Activated CD4-positive, alpha-beta memory T cell treated with anti-CD3 and anti-CD28 coated beads, Interleukin-2, amount 10 ng/mL, durations not matched to agents 7 days and 5 days (primary cell): ENCODE results near the gene NAXE. TPM values are rescaled to one million over a fixed set of nuclear protein-coding genes. Genes with fewer than 3 reads are reported as not detected.
A peak's percentile ranks its signal among the peaks of the same experiment; 100 is the strongest.
"Not testable (repeated sequence)": the region's sequence is repeated elsewhere in the genome, so short reads cannot be mapped to it uniquely, and the experiment has no call there.

Source experiments
- CTCF ChIA-PET: fragments of 350-600 bp; sonication (Branson Sonifier 250); formaldehyde crosslinking; loops from one replicate; lab custom pipeline; 2021; ENCODE audit warnings: antibody characterized with exemption, inconsistent platforms; lab: Charles Lee
- POLR2A ChIA-PET: fragments of 350-600 bp; sonication (Branson Sonifier 250); formaldehyde crosslinking; loops from one replicate; lab custom pipeline; 2021; ENCODE audit warnings: antibody characterized with exemption; lab: Charles Lee
- DNase-seq: peaks from one replicate; pipeline ENCODE4 v3.0.0-alpha.2; 2020
- H3K27ac Mint-ChIP-seq: one replicate; pipeline ENCODE4 v1.8.0; 2021; ENCODE audit warnings: mild to moderate bottlenecking, mixed read lengths
- H3K27me3 Mint-ChIP-seq: one replicate; pipeline ENCODE4 v1.8.0; 2021; ENCODE audit warnings: mixed read lengths
- H3K36me3 Mint-ChIP-seq: one replicate; pipeline ENCODE4 v1.8.0; 2021; ENCODE audit warnings: low read depth, mixed read lengths
- H3K4me1 Mint-ChIP-seq: one replicate; pipeline ENCODE4 v1.8.0; 2021; ENCODE audit warnings: mixed read lengths
- H3K4me3 Mint-ChIP-seq: one replicate; pipeline ENCODE4 v1.8.0; 2021; ENCODE audit warnings: mild to moderate bottlenecking, mixed read lengths
- H3K9me3 Mint-ChIP-seq: one replicate; pipeline ENCODE4 v1.8.0; 2021; ENCODE audit warnings: mixed read lengths
- total RNA-seq, 2 experiments: library from RNA; stranded (reverse); gene quantifications; one replicate each; pipeline ENCODE4 v1.2.3, GENCODE V29; 2021

The NAXE gene
- total RNA-seq, 2 experiments from 2014 or later: 45.3 to 46.1 TPM

DNA sequence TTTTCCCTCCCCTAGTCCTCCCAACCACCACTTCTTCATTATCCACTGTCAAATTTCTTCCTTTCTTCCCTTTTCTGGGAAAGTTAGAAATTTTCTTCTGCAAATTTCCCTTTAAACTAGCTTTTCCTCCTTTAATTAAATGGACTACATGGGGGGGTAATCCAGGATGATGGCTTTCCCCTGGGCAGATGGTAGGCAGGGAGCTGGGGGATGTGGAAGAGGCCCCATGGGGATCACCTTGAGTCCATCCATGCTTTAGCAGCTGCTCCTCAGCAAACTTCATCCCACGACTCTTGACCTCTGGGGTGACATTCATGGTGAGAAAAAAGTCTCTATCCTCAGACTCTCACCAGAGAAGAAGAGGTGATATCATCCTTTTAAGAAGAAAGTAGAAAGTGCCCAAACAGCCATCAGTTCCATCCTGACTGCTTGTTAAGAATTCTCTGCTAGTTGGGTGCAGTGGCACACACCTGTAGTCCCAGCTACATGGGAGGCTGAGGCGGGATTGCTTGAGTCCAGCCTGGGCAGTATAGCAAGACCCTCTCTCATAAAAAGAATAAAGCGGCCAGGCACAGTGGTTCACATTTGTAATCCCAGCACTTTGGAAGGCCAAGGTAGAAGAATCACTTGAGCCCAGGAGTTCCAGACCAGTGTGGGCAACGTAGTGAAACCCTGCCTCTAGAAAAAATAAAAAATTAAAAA, 7.3 kb downstream of the NAXE start:
- H3K27ac Mint-ChIP-seq: no peak overlapping the region
- no peaks in the 10 kb centered on the region for H3K9me3 Mint-ChIP-seq
- H3K27me3 Mint-ChIP-seq: no peaks in the 10 kb centered on the region
- H3K36me3 Mint-ChIP-seq: peaks cover 36% of the 10 kb centered on the region
- no peak overlapping the region for H3K4me3 Mint-ChIP-seq
- ChIA-PET CTCF (interaction anchor here (1.2 to 1.6 kb wide), 2 partner anchors 8 to 98 kb away, joined by 3 to 4 read pairs; no protein-coding TSS in a partner anchor), POLR2A (interaction anchor here (1.3 to 4.0 kb wide), 3 partner anchors 8 to 28 kb away, joined by 3 to 45 read pairs (median 13); partner anchors contain the start of gene NAXE)
- no peak for DNase-seq
- peaks cover 43% of the 10 kb centered on the region for H3K4me1 Mint-ChIP-seq

DNA sequence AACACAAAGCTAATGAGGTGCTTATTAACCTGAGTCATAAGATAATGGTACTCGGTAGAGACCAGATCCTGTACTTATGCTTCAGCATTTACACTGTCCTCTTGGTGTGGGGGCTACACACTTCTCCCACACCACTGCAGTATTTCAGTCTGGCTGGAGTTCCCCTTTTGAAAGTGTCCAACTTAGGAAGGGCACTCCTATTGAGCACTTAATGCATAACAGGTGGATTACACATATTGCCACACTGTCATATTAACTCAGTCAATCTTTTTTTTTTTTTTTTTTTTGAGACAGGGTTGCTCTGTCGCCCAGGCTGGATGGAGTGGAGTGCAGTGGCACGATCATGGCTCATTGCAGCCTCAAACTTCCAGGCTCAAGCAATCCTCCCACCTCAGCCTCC, 8.2 kb downstream of the NAXE start:
- H3K36me3 Mint-ChIP-seq: peaks cover 35% of the 10 kb centered on the region
- DNase-seq: no peak
- H3K9me3 Mint-ChIP-seq: no peaks in the 10 kb centered on the region
- peaks cover 40% of the 10 kb centered on the region for H3K4me1 Mint-ChIP-seq
- ChIA-PET CTCF (interaction anchor here (0.6 to 2.5 kb wide), 7 partner anchors 9 to 452 kb away, joined by 3 to 10 read pairs (median 4); partner anchors contain the start of gene MEF2D), POLR2A (interaction anchor here (1.0 to 4.0 kb wide), 7 partner anchors 9 to 211 kb away, joined by 3 to 45 read pairs (median 3); partner anchors contain the start of gene NAXE)
- peak overlapping the region; percentile 98 for H3K4me3 Mint-ChIP-seq
- H3K27ac Mint-ChIP-seq: no peak overlapping the region
- no peaks in the 10 kb centered on the region for H3K27me3 Mint-ChIP-seq

- ChIA-PET CTCF (interaction anchor here (0.8 to 2.5 kb wide), 6 partner anchors 8 to 215 kb away, joined by 3 to 10 read pairs (median 5); partner anchors contain the start of gene MEF2D), POLR2A (interaction anchor here (1.0 to 4.0 kb wide), 11 partner anchors 8 to 212 kb away, joined by 3 to 45 read pairs (median 4); partner anchors contain the start of genes ISG20L2, MEF2D, METTL25B and NAXE)
- H3K4me1 Mint-ChIP-seq: peaks cover 35% of the 10 kb centered on the region
- H3K9me3 Mint-ChIP-seq: no peaks in the 10 kb centered on the region
- peak overlapping the region; percentile 98 for H3K4me3 Mint-ChIP-seq
- peaks cover 29% of the 10 kb centered on the region for H3K36me3 Mint-ChIP-seq
- no peaks in the 10 kb centered on the region for H3K27me3 Mint-ChIP-seq
- no peak for DNase-seq
- peak overlapping the region; percentile 88 for H3K27ac Mint-ChIP-seq
These were observed 9.2 kb downstream of the NAXE start for GRCh38 chr1:156600733-156601121.

DNA sequence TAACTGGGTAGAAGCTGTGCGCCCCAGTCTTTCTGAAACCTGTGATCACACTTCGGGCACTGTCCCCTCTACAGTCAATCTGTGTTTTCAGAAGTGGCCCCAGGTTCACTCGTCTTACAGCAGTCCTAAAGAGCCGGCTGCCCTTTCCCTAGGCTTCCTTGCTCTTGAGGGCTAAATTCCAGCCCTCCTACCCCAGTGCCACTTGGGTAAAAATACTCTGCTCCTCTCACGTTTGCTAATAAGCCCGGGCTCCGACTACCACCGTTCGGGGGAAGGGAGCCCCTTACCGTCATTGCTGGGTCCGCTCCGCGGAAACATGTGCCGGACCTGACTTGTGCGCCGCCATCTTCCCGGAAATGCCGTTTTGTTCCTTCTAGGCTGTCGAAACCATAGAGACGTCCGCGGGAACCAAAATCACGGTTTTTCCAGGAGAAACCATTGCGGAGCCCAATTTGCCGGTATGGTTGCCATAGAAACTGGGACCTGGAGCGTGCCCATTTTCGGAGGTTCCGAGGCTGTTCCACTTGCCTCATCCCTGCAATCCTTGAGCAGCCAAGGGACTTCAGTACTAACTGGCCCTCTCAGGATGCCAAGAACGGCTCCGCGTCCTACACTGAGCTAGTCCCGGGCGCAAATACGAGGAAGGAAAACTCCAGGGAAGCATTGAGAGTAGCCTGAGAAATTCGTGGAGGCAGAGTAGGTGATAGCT, 9.7 kb downstream of the NAXE start, which contains the start of gene GPATCH4:
Gene GPATCH4, minus strand, starts transcription at position 358 of the 709 bp plus-strand sequence.
- POLR2A ChIA-PET: interaction anchor here (0.6 to 4.0 kb wide), 12 partner anchors 8 to 144 kb away, joined by 3 to 45 read pairs (median 4); partner anchors contain the start of genes ISG20L2, MEF2D, METTL25B and NAXE
- Mint-ChIP-seq H3K27me3 (no peaks in the 10 kb centered on the region), H3K36me3 (peaks cover 25% of the 10 kb centered on the region), H3K4me3 (peak within 1 kb of the TSS; percentile 98), H3K9me3 (no peaks in the 10 kb centered on the region), H3K4me1 (peaks cover 35% of the 10 kb centered on the region), H3K27ac (peak within 1 kb of the TSS; percentile 88)
- peak; percentile 88 for DNase-seq
- CTCF ChIA-PET: interaction anchor here (1.1 to 2.5 kb wide), 6 partner anchors 7 to 216 kb away, joined by 3 to 10 read pairs (median 6); partner anchors contain the start of gene MEF2D

GRCh38 chr1:156601892-156602291, 10.3 kb downstream of the NAXE start:
- ChIA-PET POLR2A (interaction anchor here (0.6 to 4.0 kb wide), 5 partner anchors 11 to 145 kb away, joined by 3 to 45 read pairs (median 3); partner anchors contain the start of genes ISG20L2, MEF2D, METTL25B and NAXE), CTCF (interaction anchor here (1.2 to 2.5 kb wide), 3 partner anchors 121 to 216 kb away, joined by 3 to 10 read pairs (median 6); no protein-coding TSS in a partner anchor)
- Mint-ChIP-seq H3K27ac (no peak overlapping the region), H3K27me3 (no peaks in the 10 kb centered on the region), H3K36me3 (peaks cover 22% of the 10 kb centered on the region), H3K4me1 (peaks cover 35% of the 10 kb centered on the region), H3K9me3 (no peaks in the 10 kb centered on the region), H3K4me3 (peak overlapping the region; percentile 98)
- DNase-seq: no peak

DNA sequence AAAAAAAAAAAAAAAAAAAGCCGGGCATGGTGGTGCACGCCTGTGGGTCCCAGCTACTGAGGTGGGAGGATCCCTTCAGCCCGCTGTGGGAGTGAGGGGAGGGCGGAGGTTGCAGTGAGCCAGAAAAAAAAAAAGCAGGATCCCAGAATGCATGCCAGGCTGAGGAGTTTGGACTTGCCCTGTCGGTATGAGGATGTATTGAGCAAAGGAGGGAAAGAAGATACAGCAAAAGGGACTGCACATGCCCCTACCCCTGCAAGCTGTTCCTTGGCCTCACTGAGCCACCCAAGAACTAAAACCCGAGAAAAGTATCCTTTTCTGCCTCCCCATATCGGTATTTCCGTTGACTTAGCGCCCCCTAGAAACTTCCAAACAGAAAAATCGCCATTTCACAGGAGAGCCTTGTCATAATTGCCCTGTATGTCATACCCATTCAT, 11.0 kb downstream of the NAXE start:
- peaks cover 16% of the 10 kb centered on the region for H3K36me3 Mint-ChIP-seq

GRCh38 chr1:156607344-156607743, 15.8 kb downstream of the NAXE start:
- not testable (repeated sequence) for DNase-seq, H3K27me3 Mint-ChIP-seq, H3K36me3 Mint-ChIP-seq, H3K27ac Mint-ChIP-seq, H3K4me3 Mint-ChIP-seq, H3K9me3 Mint-ChIP-seq
- CTCF ChIA-PET: interaction anchor here (0.6 to 2.1 kb wide), 11 partner anchors 16 to 222 kb away, joined by 4 to 18 read pairs (median 6); partner anchors contain the start of gene NAXE
- POLR2A ChIA-PET: interaction anchor here (0.7 kb wide), 1 partner anchor 16 kb away, joined by 3 read pairs; no protein-coding TSS in a partner anchor
- peaks cover 10% of the 10 kb centered on the region for H3K4me1 Mint-ChIP-seq

More for the DNA sequence above, 11.0 kb downstream of the NAXE start:
- ChIA-PET POLR2A (interaction anchor here (0.9 kb wide), 1 partner anchor 10 kb away, joined by 4 read pairs; no protein-coding TSS in a partner anchor), CTCF (interaction anchor here (0.7 to 1.5 kb wide), 3 partner anchors 122 to 168 kb away, joined by 3 to 6 read pairs (median 3); no protein-coding TSS in a partner anchor)
- peaks cover 2% of the 10 kb centered on the region for H3K27me3 Mint-ChIP-seq
- no peaks in the 10 kb centered on the region for H3K9me3 Mint-ChIP-seq
- no peak overlapping the region for H3K27ac Mint-ChIP-seq
- DNase-seq: no peak
- H3K4me1 Mint-ChIP-seq: peaks cover 35% of the 10 kb centered on the region
- H3K4me3 Mint-ChIP-seq: no peak overlapping the region

DNA sequence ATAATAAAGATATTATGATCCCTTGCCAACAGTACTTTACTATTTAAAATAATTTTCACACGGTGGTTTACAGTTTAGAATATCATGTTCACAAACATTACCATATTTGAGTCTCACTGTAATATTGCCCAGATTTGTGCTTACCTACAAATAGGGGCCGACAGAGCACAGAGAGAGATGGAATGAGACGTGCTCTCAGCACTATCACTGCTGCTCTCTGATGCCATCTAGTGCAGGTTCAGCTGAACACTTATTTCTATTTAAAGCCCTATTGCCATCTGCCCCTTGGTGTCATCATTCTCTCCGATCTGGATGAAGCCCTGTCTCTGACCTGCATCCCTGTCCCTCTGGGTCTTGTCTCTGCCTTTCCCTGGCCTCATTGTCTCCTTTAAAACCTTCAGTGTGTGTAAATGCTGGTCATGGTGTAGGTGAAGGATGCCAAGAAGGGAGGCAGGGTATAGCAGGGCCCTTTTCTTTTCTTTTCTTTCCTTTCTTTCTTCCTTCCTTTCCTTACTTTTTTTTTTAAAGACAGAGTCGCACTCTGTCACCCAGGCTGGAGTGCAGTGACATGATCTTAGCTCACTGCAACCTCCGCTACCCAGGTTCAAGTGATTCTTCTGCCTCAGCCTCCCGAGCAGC, 16.6 kb downstream of the NAXE start:
- Mint-ChIP-seq H3K27me3 (peaks cover 14% of the 10 kb centered on the region), H3K27ac (no peak overlapping the region), H3K9me3 (no peaks in the 10 kb centered on the region), H3K4me1 (peaks cover 5% of the 10 kb centered on the region), H3K36me3 (no peaks in the 10 kb centered on the region), H3K4me3 (no peak overlapping the region)
- CTCF ChIA-PET: interaction anchor here (0.6 to 2.1 kb wide), 25 partner anchors 7 to 223 kb away, joined by 3 to 18 read pairs (median 4); partner anchors contain the start of genes GPATCH4 and NAXE
- peak; percentile 67 for DNase-seq
- POLR2A ChIA-PET: interaction anchor here (0.7 to 1.4 kb wide), 3 partner anchors 8 to 17 kb away, joined by 3 to 6 read pairs (median 3); no protein-coding TSS in a partner anchor

DNA sequence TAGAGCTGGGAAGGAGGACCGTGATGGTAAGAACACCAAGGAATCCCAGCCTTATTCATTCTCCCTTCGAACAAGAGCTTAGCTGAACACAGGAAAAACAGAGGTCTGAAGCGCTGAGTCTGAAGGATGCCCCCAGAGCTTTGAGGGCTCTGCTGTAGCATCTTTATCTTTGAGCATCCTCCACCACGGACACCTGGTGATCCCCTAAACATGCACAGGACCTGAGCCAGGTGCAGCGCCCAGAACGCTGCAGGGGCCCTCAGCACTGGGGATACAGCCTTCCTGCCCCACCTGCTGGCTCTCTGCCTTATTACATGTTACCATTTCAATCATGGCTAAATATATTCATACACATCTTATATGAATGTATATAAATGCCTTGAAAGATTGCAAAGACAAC, 17.4 kb downstream of the NAXE start:
- Mint-ChIP-seq H3K4me3 (no peak overlapping the region), H3K36me3 (no peaks in the 10 kb centered on the region), H3K9me3 (no peaks in the 10 kb centered on the region), H3K27ac (no peak overlapping the region), H3K4me1 (peaks cover 5% of the 10 kb centered on the region), H3K27me3 (peaks cover 16% of the 10 kb centered on the region)
- ChIA-PET POLR2A (interaction anchor here (1.1 to 1.4 kb wide), 2 partner anchors 9 to 15 kb away, joined by 3 to 6 read pairs; no protein-coding TSS in a partner anchor), CTCF (interaction anchor here (0.7 to 2.1 kb wide), 22 partner anchors 8 to 223 kb away, joined by 3 to 18 read pairs (median 4); partner anchors contain the start of genes GPATCH4 and NAXE)
- DNase-seq: peak; percentile 63

DNA sequence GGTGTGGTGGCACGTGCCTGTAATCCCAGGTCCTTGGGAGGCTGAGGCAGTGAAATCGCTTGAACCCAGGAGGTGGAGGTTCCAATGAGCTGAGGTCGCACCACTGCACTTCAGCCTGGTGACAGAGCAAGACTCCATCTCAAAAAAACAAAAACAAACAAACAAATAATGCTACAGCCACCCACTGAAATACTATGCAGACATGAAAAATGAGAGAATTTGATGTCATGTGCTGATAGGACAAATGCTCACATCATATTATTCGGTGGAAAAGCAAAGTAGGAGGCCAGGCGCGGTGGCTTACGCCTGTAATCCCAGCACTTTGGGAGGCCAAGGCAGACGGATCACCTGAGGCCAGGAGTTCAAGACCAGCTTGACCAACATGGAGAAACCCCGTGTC, 18.5 kb downstream of the NAXE start:
- H3K9me3 Mint-ChIP-seq, DNase-seq, H3K27ac Mint-ChIP-seq, H3K4me1 Mint-ChIP-seq, H3K4me3 Mint-ChIP-seq, H3K36me3 Mint-ChIP-seq, POLR2A ChIA-PET: not testable (repeated sequence)
- peaks cover 24% of the 10 kb centered on the region for H3K27me3 Mint-ChIP-seq
- CTCF ChIA-PET: interaction anchor here (0.6 to 1.2 kb wide), 4 partner anchors 10 to 224 kb away, joined by 3 to 8 read pairs (median 4); no protein-coding TSS in a partner anchor

GRCh38 chr1:156612666-156613065, 21.1 kb downstream of the NAXE start:
- Mint-ChIP-seq H3K4me3 (no peak overlapping the region), H3K4me1 (peaks cover 5% of the 10 kb centered on the region), H3K36me3 (no peaks in the 10 kb centered on the region), H3K9me3 (no peaks in the 10 kb centered on the region), H3K27ac (no peak overlapping the region), H3K27me3 (peaks cover 38% of the 10 kb centered on the region)
- no peak for DNase-seq
- ChIA-PET POLR2A (interaction anchor here (0.7 to 1.2 kb wide), 4 partner anchors 9 to 298 kb away, joined by 3 to 4 read pairs (median 4); partner anchors contain the start of gene NAXE), CTCF (interaction anchor here (0.6 to 5.6 kb wide), 8 partner anchors 8 to 286 kb away, joined by 3 to 47 read pairs (median 5); no protein-coding TSS in a partner anchor)
